Esophagus squamous epithelium (tissue), 5 donors: ENCODE measurements around the gene GPX7. TPM values are rescaled to one million over a fixed set of nuclear protein-coding genes. Genes with fewer than 3 reads are reported as not detected.

Experiments
- DNase-seq: peaks from one replicate; lab custom pipeline; 2025; lab: John Stamatoyannopoulos, UW
- H3K27ac ChIP-seq, 4 donors: fragments of 200-600 bp; sonication (generic); one replicate each; pipeline ENCODE4 v1.5.1; 2016 to 2019; ENCODE audit warnings: mild to moderate bottlenecking in 1 of 4
- H3K27me3 ChIP-seq, 4 donors: fragments of 200-600 bp; sonication (generic); 1 replicate in 3 of 4; 2 replicates in 1 of 4; pipeline versions ENCODE4 v1.5.1 to v1.6.0; 2017 to 2021; ENCODE audit warnings: antibody characterized with exemption in 1 of 4
- H3K36me3 ChIP-seq, 3 donors: fragments of 200-600 bp; sonication (generic); one replicate each; pipeline ENCODE4 v1.5.1; 2016 to 2019
- H3K4me1 ChIP-seq, 3 donors: fragments of 200-600 bp; sonication (generic); one replicate each; pipeline ENCODE4 v1.5.1; 2017 to 2019
- H3K4me3 ChIP-seq, 4 donors: fragments of 200-600 bp; sonication (generic); 1 replicate in 3 of 4; 2 replicates in 1 of 4; pipeline ENCODE4 v1.5.1; 2016 to 2019; ENCODE audit warnings: mild to moderate bottlenecking in 2 of 4, moderate library complexity in 1 of 4
- H3K9me3 ChIP-seq, 3 donors: fragments of 200-600 bp; sonication (generic); one replicate each; pipeline ENCODE4 v1.5.1; 2016 to 2019
- POLR2A ChIP-seq, 4 donors: fragments of 450-650 bp; IDR thresholded peaks; one replicate each; pipeline ENCODE4 v1.6.1; 2017; ENCODE audit warnings: antibody characterized with exemption in 4 of 4, mild to moderate bottlenecking in 4 of 4, moderate library complexity in 3 of 4
- WGBS, 2 donors: methylation state at CpG; one replicate each; pipeline ENCODE4 v1.1.5; 2018; 5-methylcytosine and 5-hydroxymethylcytosine counted together
- intact Hi-C: fragments of 100-400 bp; cut with DNase I; formaldehyde crosslinking; loops from one replicate; pipeline ENCODE4 v1.15.0; 2022
- total RNA-seq, 4 donors: library from RNA; depleted of rRNA; stranded (reverse); fragments of >200 nt; gene quantifications; one replicate each; pipeline ENCODE4 v1.1.0, GENCODE V29; 2016
- TF ChIP-seq, protein P1 (sequence below), 6 experiments: fragments of 450-650 bp in 4 of 6; fragments of 200-600 bp in 2 of 6; sonication (generic) in 2 of 6; IDR thresholded peaks; one replicate each; pipeline ENCODE4 v1.5.1; 2016 to 2019; ENCODE audit warnings: antibody characterized with exemption in 6 of 6, mild to moderate bottlenecking in 4 of 6, moderate library complexity in 4 of 6
- donor health status: DM: yes; HTN: yes; CAD: no.

Gene GPX7
- total RNA-seq, 4 donors from 2014 or later = 1.6 to 9.9 (median 2.7) TPM

GRCh38 chr1:52657702-52658101 is 55.5 kb downstream of the GPX7 start:
- H3K27ac ChIP-seq = no peak overlapping the region
- WGBS, 2 donors = 88 to 91% methylated on average over 3 of the region's 3 CpGs
- H3K4me3 ChIP-seq = no peak overlapping the region
- no peak for TF ChIP-seq POLR2A (IDR thresholded peaks at IDR 0.05)
- TF ChIP-seq, protein P1, sequence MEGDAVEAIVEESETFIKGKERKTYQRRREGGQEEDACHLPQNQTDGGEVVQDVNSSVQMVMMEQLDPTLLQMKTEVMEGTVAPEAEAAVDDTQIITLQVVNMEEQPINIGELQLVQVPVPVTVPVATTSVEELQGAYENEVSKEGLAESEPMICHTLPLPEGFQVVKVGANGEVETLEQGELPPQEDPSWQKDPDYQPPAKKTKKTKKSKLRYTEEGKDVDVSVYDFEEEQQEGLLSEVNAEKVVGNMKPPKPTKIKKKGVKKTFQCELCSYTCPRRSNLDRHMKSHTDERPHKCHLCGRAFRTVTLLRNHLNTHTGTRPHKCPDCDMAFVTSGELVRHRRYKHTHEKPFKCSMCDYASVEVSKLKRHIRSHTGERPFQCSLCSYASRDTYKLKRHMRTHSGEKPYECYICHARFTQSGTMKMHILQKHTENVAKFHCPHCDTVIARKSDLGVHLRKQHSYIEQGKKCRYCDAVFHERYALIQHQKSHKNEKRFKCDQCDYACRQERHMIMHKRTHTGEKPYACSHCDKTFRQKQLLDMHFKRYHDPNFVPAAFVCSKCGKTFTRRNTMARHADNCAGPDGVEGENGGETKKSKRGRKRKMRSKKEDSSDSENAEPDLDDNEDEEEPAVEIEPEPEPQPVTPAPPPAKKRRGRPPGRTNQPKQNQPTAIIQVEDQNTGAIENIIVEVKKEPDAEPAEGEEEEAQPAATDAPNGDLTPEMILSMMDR (IDR thresholded peaks at IDR 0.05) = no peak
- H3K27me3 ChIP-seq = peaks cover 0 to 24% (median 0%) of the 10 kb centered on the region in 4 donors
- H3K36me3 ChIP-seq = no peaks in the 10 kb centered on the region
- DNase-seq = no peak
- no peaks in the 10 kb centered on the region for H3K9me3 ChIP-seq
- peaks cover 0 to 5% (median 0%) of the 10 kb centered on the region in 3 donors for H3K4me1 ChIP-seq
- intact Hi-C loops = no loop called here

Other genes starting within 250 kb of the GPX7 start
- 10 to 100 TPM; 16.9 to 21.2 (median 18.3) TPM for gene CC2D1B, start 236.2 kb upstream of the GPX7 start, total RNA-seq
- gene ORC1, start 197.9 kb upstream of the GPX7 start, total RNA-seq = 10 to 100 TPM in 1 of 4 donors, 1 to 10 TPM in 3; 1.7 to 10.3 (median 4.3) TPM
- 10 to 100 TPM in 3 of 4 donors, 1 to 10 TPM in 1; 9.6 to 18.1 (median 14.6) TPM for gene PRPF38A, start 197.8 kb upstream of the GPX7 start, total RNA-seq
- 10 to 100 TPM; 18.9 to 56.1 (median 26.8) TPM for gene TUT4, start 49.3 kb upstream of the GPX7 start, total RNA-seq
- gene SHISAL2A, start 30.8 kb downstream of the GPX7 start, total RNA-seq = 1 to 10 TPM in 1 of 4 donors, not detected in 3; 1.7 TPM
- 10 to 100 TPM; 11.2 to 13.5 (median 12.3) TPM for gene COA7, start 96.0 kb downstream of the GPX7 start, total RNA-seq
- gene ZYG11B, start 124.1 kb downstream of the GPX7 start, total RNA-seq = 10 to 100 TPM; 13.9 to 27.8 (median 18.4) TPM
- under 1 TPM; 0.22 to 0.95 (median 0.50) TPM for gene ZYG11A, start 240.4 kb downstream of the GPX7 start, total RNA-seq